ENCODE measurements around the gene KIAA1671. TPM values are rescaled to one million over a fixed set of nuclear protein-coding genes. Genes with fewer than 3 reads are reported as not detected.

KIAA1671 gene
- total RNA-seq, 4 donors from 2014 or later, result 14.2 to 34.2 (median 22.6) TPM

DNA sequence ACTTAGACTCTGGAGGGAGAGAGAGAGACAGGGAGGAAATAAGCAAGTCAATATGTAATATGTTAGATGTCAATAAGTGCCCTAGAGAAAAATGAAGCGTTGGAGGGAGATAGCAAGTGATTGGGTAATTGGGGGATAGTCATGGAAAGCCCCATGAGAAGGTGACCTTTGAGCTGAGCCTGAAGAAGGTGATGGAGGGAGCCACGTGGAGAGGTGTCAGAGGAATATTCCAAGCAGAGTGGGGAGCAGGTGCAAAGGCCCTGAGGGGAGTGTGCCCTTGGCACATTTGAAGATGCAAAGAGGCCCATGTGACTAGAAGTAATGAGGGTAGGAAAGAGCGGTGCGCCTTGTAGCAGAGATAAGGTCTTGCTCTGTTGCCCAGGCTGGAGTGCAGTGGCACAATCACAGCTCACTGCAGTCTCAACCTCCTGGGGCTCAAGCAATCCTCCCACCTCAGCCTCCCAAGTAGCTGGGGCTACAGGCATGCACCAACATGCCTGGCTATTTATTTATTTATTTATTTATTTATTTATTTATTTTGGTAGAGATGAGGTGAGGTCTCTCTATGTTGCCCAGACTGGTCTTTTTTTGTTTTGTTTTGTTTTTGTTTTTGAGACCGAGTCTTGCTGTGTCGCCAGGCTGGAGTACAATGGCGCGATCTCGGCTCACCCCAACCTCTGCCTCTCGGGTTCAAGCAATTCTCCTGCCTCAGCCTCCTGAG is 8.1 kb upstream of the KIAA1671 start:
- H3K4me1 ChIP-seq, result no peaks in the 10 kb centered on the region
- H3K9me3 ChIP-seq, result no peaks in the 10 kb centered on the region
- intact Hi-C loops (cut with DNase I), result no loop called here
- H3K4me3 ChIP-seq, result no peak overlapping the region
- DNase-seq (ENCODE audit: extremely low spot score), result no peak
- peaks cover 0 to 13% (median 0%) of the 10 kb centered on the region in 4 donors for H3K27me3 ChIP-seq
- WGBS, result 95% methylated on average over 10 of the region's 10 CpGs
- no peaks in the 10 kb centered on the region for H3K36me3 ChIP-seq
- no peak overlapping the region for H3K27ac ChIP-seq (replicated peaks in 1 of 4)
- TF ChIP-seq, protein P1, sequence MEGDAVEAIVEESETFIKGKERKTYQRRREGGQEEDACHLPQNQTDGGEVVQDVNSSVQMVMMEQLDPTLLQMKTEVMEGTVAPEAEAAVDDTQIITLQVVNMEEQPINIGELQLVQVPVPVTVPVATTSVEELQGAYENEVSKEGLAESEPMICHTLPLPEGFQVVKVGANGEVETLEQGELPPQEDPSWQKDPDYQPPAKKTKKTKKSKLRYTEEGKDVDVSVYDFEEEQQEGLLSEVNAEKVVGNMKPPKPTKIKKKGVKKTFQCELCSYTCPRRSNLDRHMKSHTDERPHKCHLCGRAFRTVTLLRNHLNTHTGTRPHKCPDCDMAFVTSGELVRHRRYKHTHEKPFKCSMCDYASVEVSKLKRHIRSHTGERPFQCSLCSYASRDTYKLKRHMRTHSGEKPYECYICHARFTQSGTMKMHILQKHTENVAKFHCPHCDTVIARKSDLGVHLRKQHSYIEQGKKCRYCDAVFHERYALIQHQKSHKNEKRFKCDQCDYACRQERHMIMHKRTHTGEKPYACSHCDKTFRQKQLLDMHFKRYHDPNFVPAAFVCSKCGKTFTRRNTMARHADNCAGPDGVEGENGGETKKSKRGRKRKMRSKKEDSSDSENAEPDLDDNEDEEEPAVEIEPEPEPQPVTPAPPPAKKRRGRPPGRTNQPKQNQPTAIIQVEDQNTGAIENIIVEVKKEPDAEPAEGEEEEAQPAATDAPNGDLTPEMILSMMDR (IDR thresholded peaks at IDR 0.05), result no peak
- TF ChIP-seq EP300 (IDR thresholded peaks at IDR 0.05) (no peak), POLR2A (IDR thresholded peaks at IDR 0.05; ENCODE audit: low read depth) (no peak), POLR2AphosphoS5 (IDR thresholded peaks at IDR 0.05) (no peak)

DNA sequence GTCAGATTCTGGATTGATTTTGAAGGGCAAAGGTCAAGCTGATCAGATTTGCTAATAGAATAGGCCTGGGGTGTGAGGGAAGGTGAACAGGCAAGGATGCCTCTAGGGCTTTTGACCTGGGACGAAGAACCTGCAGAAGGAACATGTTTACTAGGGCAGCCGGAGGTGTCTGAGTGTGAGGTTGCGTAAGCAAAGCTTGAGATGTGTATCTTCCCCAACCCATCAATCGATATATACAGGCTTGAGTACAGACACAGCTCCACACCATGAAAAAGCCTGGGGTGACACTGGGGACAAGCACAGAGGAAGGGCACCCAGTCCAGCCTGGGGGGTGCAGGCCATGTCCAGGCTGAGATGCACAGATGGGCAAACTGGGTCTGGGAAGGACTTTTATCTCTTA is 7.1 kb upstream of the KIAA1671 start:
- TF ChIP-seq EP300 (IDR thresholded peaks at IDR 0.05) (no peak), POLR2A (IDR thresholded peaks at IDR 0.05; ENCODE audit: low read depth) (no peak), POLR2AphosphoS5 (IDR thresholded peaks at IDR 0.05) (no peak)
- TF ChIP-seq, protein P1 (IDR thresholded peaks at IDR 0.05), result no peak
- intact Hi-C loops (cut with DNase I), result no loop called here
- 84% methylated on average over 4 of the region's 4 CpGs for WGBS
- peaks cover 0 to 5% (median 2%) of the 10 kb centered on the region in 4 donors for H3K4me1 ChIP-seq
- H3K36me3 ChIP-seq, result no peaks in the 10 kb centered on the region
- DNase-seq (ENCODE audit: extremely low spot score), result no peak
- no peaks in the 10 kb centered on the region for H3K9me3 ChIP-seq
- no peak overlapping the region for H3K27ac ChIP-seq (replicated peaks in 1 of 4)
- no peak overlapping the region for H3K4me3 ChIP-seq
- H3K27me3 ChIP-seq, result peaks cover 0 to 13% (median 0%) of the 10 kb centered on the region in 4 donors

DNA sequence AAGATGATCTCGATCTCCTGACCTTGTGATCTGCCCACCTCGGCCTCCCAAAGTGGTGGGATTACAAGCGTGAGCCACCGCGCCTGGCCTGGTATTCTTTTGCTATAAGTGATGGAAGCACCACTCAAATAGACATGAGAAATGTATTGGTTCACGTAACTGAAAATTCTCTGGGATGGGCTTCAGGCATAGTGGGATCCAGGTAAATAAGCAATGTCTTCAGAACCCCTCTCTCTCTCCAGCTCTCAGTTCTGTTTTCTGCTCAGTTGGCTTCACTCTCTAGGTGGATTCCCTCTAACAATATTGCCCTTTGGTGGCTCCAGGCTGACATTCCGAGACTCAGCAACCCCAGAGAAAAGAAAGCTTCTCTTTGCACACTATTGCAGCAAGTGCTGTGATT is 5.1 kb upstream of the KIAA1671 start:
- TF ChIP-seq, protein P1 (IDR thresholded peaks at IDR 0.05), result no peak
- TF ChIP-seq EP300 (IDR thresholded peaks at IDR 0.05) (no peak), POLR2AphosphoS5 (IDR thresholded peaks at IDR 0.05) (no peak)
- intact Hi-C loops (cut with DNase I), result no loop called here
- H3K4me1 ChIP-seq, result peaks cover 0 to 16% (median 6%) of the 10 kb centered on the region in 4 donors
- H3K9me3 ChIP-seq, result no peaks in the 10 kb centered on the region
- H3K27me3 ChIP-seq, result peaks cover 0 to 13% (median 0%) of the 10 kb centered on the region in 4 donors
- 88% methylated on average over 7 of the region's 7 CpGs for WGBS
- no peaks in the 10 kb centered on the region for H3K36me3 ChIP-seq
- no peak for DNase-seq (ENCODE audit: extremely low spot score)
- H3K27ac ChIP-seq (replicated peaks in 1 of 4), result no peak overlapping the region
- H3K4me3 ChIP-seq, result no peak overlapping the region

DNA sequence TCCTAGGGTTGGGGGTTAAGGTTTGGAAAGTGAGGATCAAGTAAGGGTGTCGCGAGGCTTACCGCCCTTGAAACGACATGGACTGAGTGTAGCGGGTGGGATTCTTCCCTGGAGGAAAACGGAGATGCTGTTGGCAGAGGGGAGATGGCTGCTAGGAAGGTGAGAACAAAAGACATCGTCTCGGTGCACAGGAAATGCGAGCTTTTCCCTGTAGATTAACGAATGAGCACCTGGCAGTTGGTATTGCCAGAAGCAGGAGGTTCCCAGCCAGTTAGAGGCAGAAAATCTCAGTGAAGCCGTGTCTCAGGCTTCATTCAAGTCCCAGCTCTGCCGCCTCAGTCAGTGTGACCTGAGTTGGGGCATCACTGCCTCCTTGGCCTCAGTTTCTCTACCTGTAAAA is 4.6 kb upstream of the KIAA1671 start:
- Histone ChIP-seq H3K27ac (replicated peaks in 1 of 4) (no peak overlapping the region), H3K9me3 (no peaks in the 10 kb centered on the region), H3K4me1 (peaks cover 0 to 18% (median 7%) of the 10 kb centered on the region in 4 donors), H3K36me3 (no peaks in the 10 kb centered on the region), H3K4me3 (no peak overlapping the region), H3K27me3 (peaks cover 0 to 13% (median 0%) of the 10 kb centered on the region in 4 donors)
- intact Hi-C loops (cut with DNase I), result no loop called here
- TF ChIP-seq POLR2A (IDR thresholded peaks at IDR 0.05; ENCODE audit: low read depth) (no peak), POLR2AphosphoS5 (IDR thresholded peaks at IDR 0.05) (no peak), EP300 (IDR thresholded peaks at IDR 0.05) (no peak)
- TF ChIP-seq, protein P1 (IDR thresholded peaks at IDR 0.05), result no peak
- DNase-seq (ENCODE audit: extremely low spot score), result no peak
- WGBS, result 67% methylated on average over 10 of the region's 12 CpGs

Data from esophagus muscularis mucosa (tissue), 4 donors.